ENCODE data around the gene SDK1.

The SDK1 gene

GRCh38 chr7:3345699-3346481, 44.8 kb downstream of the SDK1 start:
- DNase-seq (ENCODE audit: low read depth) = no peak

- no peak for DNase-seq (ENCODE audit: low read depth)
Observed at GRCh38 chr7:3349126-3349525, 48.1 kb downstream of the SDK1 start.

- no peak for DNase-seq (ENCODE audit: low read depth)
Observed at GRCh38 chr7:3356173-3356572, 55.1 kb downstream of the SDK1 start.

GRCh38 chr7:3358991-3359390, 57.9 kb downstream of the SDK1 start:
- DNase-seq (ENCODE audit: low read depth) = no peak

GRCh38 chr7:3367261-3367660, 66.2 kb downstream of the SDK1 start:
- DNase-seq (ENCODE audit: low read depth) = no peak

DNA sequence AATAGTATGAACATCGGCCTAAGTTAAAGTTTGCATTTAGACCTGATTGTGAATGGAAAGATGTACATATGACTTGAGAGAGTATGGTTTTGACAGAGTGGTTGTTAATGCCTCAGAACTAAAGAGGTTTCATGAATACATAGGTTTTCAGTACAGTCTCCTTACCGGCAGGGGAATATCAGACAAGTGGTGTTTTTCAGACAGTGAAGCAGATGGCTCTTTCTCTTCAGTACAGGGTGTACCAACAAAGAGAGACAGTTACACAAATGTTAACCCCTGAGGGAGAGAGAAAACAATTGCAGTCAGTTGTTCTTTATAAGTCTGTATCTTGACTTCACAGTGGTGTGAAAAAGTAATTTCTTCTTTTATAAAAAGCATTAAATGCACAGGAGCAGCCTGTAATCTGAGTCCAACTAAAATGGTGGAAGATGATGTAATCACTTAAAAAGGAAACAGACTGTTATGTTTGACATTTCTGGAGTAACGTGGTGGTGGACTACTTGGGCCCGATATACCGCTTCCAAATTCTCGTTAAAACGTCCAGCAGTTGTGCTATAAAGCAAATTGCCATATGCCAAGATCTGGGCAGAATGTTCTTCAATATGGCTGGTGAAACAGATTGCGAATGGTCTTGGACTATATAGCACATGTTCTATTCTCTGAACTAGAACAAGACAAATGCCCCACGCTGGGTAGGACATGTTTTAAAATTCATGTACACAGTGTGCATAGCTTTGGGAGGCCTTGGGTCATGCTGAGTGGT, 69.2 kb downstream of the SDK1 start:
- DNase-seq (ENCODE audit: low read depth) = no peak

GRCh38 chr7:3370921-3371320, 69.9 kb downstream of the SDK1 start:
- DNase-seq (ENCODE audit: low read depth) = no peak

GRCh38 chr7:3371601-3372000, 70.5 kb downstream of the SDK1 start:
- DNase-seq (ENCODE audit: low read depth) = no peak

GRCh38 chr7:3374239-3374638, 73.2 kb downstream of the SDK1 start:
- DNase-seq (ENCODE audit: low read depth) = no peak

DNA sequence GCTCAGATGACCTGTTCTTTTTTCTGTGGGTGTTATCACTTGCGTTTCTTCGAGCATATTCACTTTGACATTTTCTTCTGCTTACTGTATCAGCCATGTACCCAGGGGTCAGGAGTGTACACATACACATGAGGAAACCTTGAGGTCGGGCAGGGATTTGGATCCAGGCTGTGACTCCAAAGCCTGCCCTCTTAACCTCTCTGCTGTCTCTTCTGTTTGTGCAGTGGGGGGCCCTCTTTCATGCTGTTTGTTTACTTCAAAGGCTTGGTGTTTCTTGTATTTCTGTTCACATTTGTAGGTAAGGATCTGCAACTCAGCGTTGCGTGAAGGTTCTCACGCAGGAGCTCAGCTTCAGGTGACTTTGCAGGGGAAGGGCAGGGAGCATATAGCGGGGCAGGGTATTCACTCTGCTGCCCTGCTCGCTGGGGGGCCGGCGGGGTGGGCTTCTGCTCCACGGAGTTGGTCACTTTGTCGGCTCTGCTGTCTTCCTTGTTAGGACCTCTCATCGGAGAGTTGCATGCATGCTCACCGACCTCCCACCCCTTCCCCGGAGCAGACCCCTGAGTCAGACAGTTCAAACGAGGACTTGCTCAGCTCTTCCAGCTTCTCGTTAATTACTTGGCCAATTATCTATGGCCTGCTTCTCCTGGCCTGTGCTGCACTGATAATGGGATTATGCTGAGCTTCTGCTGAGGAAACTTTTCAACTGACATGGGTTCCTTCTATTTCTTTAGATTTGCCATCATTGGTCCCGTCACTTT, 77.5 kb downstream of the SDK1 start:
- no peak for DNase-seq (ENCODE audit: low read depth)

DNA sequence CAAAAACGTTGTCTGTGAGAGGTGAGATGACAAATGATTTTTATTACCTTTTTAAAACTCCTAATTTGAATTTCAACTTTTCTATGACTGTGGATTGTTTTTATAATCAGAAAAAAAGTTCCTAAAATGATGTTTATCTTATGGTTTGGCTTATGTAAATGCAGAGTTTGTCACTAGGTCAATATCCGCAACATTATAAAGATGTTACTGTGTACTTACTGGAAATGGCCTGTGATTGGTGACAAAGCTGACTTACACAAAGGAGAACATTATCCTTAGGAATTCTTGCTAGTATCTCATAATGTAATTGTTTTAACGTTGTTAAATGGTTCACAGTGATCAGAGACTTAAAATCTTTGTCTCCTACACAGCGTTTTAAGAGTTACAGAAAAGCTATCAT, 79.0 kb downstream of the SDK1 start:
- DNase-seq (ENCODE audit: low read depth) = no peak

DNA sequence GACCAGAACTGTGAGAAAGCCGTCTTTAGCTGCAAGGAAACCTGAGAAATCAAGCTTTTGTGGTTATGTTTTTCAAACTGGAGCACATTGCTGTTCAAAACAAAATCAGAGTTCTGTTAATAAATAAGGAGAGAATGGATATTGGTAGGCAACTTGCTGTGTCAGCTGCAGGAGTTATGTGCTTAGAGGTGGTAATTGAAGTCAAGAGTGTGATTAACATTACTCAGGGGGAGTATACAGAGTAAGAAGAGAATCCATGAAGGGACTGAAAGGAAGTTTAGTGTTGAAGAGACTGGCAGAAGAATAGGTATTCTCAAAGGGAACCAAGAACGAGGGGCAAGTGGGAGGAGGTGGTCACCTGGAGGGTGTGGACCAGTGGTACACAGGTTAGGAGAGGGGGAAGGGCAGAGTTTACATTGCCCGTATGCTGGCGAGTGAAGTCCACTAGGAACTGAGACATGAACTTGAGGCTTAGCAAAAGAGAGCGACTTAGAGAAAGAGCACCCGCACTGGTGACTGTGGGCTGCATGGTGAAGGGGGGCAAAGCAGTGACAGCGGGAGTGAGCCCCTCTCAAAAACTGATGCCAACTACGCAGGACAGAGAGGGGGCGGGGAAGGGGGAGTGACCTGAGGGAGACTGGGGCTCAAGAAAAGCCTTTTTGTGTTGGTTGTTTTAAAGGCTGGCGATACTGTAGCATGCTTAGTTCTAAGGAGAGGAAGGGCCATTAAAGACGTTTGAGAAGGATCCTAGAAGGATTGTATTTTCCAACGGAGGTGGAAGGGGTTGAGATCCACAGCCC, 80.0 kb downstream of the SDK1 start:
- DNase-seq (ENCODE audit: low read depth) = no peak

DNA sequence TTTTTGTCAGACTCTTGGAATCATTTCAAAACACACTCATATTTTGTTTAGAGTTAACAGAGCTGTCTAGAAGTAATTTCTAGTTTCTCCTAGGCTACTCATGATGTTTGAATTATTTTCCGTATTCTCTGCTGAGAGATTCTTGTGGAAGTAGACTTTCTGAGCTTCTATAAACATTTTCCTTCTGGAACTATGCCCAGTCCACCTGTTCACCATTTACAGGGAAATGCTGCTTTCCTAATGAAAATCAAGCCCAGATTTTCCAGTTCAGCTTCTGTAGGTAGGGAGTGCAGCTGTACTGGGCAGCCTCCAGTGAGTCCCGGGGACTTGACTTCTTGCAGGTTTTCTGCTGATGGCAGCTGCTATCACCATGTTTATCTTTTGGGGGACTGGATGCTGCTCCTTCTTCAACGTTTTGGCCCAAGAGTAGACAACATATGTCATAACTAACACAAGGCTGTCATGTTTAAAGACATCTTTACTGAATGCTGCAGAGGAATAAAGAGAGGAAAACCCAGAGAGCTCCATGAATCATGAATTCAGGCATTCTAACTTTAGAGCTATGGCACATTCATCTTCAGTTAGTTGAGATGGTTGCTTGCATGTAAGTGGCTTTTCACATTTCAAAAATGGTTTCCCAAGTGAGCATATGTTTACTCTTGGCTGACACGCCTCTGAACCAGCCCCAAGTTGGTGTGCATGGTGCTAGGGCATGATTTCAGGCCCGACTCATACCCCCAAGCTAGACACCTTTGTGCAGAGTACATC, 85.6 kb downstream of the SDK1 start:
- DNase-seq (ENCODE audit: low read depth) = no peak

DNA sequence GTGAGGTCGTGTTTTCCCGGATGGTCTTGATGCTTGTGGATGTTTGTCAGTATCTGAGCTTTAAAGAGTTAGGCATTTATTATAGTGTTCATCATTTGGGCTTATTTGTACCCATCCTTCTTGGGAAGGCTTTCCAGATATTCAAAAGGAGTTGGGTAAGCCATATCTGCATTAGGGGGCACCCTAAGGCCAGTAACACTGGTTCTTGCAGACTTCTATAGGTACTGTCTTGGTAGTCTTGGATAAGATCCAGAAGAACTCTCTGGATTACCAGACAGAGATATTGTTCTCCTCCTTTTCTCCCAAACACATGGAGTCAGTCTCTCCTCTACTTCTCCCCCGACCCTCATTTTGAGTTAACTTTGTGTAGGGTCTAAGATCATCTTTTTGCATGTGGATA, 92.8 kb downstream of the SDK1 start:
- no peak for DNase-seq (ENCODE audit: low read depth)

- DNase-seq (ENCODE audit: low read depth) = no peak
Observed at GRCh38 chr7:3397324-3397723, 96.3 kb downstream of the SDK1 start.

DNA sequence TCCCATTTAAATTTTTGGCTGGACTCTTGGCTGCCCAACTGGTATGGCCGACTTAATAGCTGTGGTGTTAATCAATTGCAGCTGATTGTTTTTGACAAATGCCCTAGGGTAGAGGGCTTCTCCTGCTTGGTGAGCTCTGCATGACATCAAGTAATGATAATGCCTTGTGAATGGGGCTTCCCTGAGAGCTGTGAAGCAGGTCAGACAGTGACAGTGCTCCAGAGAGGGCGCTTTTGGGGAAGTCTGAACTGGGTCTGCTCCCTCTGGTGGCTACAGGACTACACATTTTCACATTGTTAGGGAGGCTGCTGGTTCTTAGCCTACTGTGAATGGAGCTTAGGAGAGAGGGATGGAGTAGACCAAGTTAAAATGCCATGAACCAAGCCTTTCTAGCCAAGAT, 98.8 kb downstream of the SDK1 start:
- no peak for DNase-seq (ENCODE audit: low read depth)

GRCh38 chr7:3404501-3404900, 103.4 kb downstream of the SDK1 start:
- DNase-seq (ENCODE audit: low read depth) = no peak

DNA sequence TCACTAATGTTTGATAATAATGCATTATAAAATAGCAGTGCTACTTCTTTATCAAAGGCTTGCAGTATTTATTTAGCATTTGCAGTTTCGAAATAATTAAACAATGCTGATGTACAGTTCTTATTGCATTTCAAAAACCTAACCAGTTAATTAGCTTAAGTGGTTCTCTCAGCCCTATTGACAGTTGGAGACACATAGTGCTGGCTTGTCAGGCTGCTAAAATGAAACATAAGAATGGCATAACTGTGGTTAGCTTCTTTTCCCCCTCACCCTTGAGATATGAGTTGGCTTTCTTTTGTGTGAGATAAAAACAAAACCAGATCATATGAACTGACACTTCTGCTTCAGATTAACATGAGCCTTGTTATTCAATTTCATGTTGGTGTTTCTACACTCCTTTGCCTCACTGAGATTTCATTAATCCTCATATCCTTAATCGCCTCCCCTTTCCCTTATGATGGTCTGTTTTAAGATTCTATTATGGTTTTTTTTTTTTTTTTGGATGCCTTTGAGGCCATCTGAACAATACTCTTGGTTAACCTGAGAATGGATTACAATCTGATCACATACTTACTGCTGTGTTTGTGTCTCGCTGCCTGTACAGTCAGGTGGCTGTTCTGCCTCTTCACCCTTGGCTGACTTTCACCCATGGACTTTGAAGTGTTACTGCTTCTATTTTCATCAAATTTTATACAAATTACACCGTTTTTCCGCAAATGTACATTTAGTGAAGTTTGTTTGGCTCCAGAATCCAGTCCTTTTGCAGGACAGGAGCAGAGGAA, 108.0 kb downstream of the SDK1 start:
- no peak for DNase-seq (ENCODE audit: low read depth)

DNA sequence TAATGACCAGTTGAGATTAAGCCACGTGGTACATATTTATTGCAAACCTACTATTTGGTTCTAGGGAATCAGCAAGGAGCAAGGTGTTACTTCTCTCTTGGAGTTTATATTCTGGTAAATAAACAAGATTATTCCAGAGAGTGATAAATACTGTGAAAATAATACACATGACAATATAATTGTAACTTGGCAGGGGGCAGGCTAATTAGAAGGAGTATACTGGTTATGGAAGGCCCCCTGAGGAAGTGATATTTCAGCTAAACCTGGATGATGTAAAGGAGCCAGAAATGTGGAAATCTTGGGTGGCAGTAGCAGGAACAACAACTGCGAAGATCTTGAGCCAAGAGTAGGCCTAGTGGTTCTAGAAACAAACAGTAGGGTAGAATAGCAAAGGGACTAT, 111.8 kb downstream of the SDK1 start:
- DNase-seq (ENCODE audit: low read depth) = no peak

DNA sequence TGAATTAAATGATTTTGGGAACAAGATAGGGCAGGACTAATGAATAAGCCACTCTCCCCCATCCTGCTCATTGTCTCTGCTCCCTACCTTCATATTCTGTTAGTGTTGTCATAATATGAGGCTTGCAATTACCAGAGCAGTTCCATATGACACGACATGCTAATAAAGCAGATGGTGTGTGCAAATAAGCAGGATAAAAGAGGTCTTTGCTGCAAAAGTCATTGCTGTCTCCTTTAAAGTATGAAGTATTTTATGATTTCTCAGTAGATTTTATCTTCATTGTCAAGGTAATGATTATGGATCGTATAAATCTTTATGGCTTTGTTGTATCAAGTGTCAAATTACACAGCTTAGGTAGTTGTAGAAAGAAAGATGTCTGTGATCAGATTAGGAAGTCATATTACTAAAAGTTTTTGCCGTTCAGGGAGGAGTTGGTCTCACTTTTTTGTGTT, 114.8 kb downstream of the SDK1 start:
- no peak for DNase-seq (ENCODE audit: low read depth)

All from stimulated activated CD8-positive, alpha-beta memory T cell treated with anti-CD3 and anti-CD28 coated beads, Interleukin-12 subunit alpha, Interleukin-12 subunit beta, amount 100 ng/mL, for 4 hours (primary cell).